Neural crest cell (in vitro differentiated cells): ENCODE measurements around the gene NUP93. TPM values are rescaled to one million over a fixed set of nuclear protein-coding genes. Genes with fewer than 3 reads are reported as not detected.
A peak's percentile ranks its signal among the peaks of the same experiment; 100 is the strongest.

ENCODE experiments used
- DNase-seq: peaks from one replicate; pipeline ENCODE4 v3.0.0; 2021; ENCODE audit warnings: low read depth, mixed read lengths, low spot score
- H3K27ac Mint-ChIP-seq: one replicate; pipeline ENCODE4 v1.8.0; 2021; ENCODE audit warnings: mild to moderate bottlenecking, mixed read lengths; ENCODE audit not compliant: unreplicated experiment
- H3K27me3 Mint-ChIP-seq: 2 replicates; pipeline ENCODE4 v1.8.0; 2021; ENCODE audit warnings: low read depth, mild to moderate bottlenecking, mixed read lengths
- H3K36me3 Mint-ChIP-seq: 2 replicates; pipeline ENCODE4 v1.8.0; 2021; ENCODE audit warnings: low read depth, mild to moderate bottlenecking, mixed read lengths
- H3K4me1 Mint-ChIP-seq: 2 replicates; pipeline ENCODE4 v1.8.0; 2021; ENCODE audit warnings: mixed read lengths
- H3K4me3 Mint-ChIP-seq: one replicate; pipeline ENCODE4 v1.8.0; 2021; ENCODE audit warnings: mild to moderate bottlenecking, mixed read lengths
- H3K9me3 Mint-ChIP-seq: 2 replicates; pipeline ENCODE4 v1.8.0; 2021; ENCODE audit warnings: mixed read lengths
- total RNA-seq: library from RNA; stranded (reverse); gene quantifications from 2 replicates; pipeline ENCODE4 v1.2.1, GENCODE V29; 2021
- TF ChIP-seq, protein P1 (sequence below): fragments of 200-600 bp; sonication (generic); conservative IDR thresholded peaks from 2 replicates; pipeline ENCODE4 v1.5.0; 2021; ENCODE audit warnings: antibody characterized with exemption, mild to moderate bottlenecking

The NUP93 gene
- total RNA-seq, 1 donor from 2014 or later: 152 TPM

DNA sequence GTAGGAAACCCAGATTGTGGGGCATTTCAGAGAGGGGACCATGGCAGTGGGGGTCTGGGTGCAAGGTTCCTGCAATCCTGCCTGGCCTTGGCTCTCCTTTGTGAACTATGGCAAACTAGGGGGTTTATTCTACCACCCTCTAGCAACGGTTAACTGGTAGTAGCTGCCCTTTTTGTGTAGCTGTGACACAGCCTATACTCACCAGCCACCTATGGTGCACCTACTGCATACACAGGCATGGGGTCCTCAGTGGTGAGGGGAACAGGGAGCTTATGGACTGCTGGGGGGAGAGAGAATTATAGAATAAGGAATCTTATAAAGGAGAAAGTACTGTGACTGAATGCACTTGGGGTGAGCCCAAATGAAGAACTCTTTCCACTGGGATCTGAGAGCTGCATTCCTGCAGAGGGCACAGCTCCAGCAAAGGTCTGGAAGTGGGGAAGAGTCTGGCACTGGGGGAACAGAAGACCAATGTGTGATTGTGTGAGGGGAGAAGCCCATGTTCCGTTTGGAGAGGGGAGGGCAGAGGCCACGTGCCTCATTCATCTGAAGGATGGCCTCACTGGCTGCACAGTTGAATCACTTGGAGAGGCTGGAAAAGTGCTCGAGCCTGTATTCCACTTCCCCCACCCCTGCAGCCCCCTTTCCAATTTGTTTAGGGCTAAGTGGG lies 45.5 kb upstream of the NUP93 start:
- Mint-ChIP-seq H3K9me3 (peaks cover 5% of the 10 kb centered on the region), H3K27me3 (peaks cover 6% of the 10 kb centered on the region), H3K27ac (no peak overlapping the region), H3K36me3 (no peaks in the 10 kb centered on the region), H3K4me1 (peaks cover 17% of the 10 kb centered on the region), H3K4me3 (peak overlapping the region; percentile 54)
- TF ChIP-seq, protein P1, sequence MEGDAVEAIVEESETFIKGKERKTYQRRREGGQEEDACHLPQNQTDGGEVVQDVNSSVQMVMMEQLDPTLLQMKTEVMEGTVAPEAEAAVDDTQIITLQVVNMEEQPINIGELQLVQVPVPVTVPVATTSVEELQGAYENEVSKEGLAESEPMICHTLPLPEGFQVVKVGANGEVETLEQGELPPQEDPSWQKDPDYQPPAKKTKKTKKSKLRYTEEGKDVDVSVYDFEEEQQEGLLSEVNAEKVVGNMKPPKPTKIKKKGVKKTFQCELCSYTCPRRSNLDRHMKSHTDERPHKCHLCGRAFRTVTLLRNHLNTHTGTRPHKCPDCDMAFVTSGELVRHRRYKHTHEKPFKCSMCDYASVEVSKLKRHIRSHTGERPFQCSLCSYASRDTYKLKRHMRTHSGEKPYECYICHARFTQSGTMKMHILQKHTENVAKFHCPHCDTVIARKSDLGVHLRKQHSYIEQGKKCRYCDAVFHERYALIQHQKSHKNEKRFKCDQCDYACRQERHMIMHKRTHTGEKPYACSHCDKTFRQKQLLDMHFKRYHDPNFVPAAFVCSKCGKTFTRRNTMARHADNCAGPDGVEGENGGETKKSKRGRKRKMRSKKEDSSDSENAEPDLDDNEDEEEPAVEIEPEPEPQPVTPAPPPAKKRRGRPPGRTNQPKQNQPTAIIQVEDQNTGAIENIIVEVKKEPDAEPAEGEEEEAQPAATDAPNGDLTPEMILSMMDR: no peak
- no peak for DNase-seq

DNA sequence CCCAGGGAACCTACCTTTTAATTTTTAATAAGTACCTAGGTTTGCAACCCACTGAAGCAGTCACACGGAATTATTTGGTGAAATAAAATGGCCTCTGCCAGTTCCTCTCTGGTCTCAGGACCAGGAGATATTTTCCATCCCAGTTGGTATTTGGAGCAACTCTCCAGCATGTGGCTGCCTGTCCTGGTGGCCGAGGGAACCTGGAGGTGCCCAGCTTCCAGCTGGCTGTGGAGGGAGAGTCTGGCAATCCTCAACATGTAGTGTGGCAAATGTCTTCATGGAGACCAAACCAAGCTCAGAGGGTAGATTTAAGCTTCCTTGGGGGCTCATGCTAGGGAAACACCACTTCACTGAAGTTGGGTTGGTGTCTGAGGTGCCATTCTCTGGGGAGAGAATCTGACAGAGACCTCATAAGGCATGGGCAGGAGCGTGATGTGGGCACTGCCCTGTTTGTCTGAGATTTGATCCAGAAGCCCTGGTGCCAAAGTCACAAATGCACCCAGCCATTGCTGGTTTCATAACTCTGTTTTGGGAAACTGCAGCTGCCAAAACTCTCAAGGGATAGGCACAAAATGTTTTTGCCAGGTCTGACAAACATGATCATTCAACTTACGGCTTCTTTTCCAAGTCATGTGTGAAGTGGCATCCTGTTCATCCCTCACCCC lies 44.9 kb upstream of the NUP93 start:
- Mint-ChIP-seq H3K9me3 (peaks cover 5% of the 10 kb centered on the region), H3K27ac (no peak overlapping the region), H3K4me1 (peaks cover 17% of the 10 kb centered on the region), H3K27me3 (peaks cover 6% of the 10 kb centered on the region), H3K36me3 (no peaks in the 10 kb centered on the region), H3K4me3 (no peak overlapping the region)
- TF ChIP-seq, protein P1: no peak
- no peak for DNase-seq

DNA sequence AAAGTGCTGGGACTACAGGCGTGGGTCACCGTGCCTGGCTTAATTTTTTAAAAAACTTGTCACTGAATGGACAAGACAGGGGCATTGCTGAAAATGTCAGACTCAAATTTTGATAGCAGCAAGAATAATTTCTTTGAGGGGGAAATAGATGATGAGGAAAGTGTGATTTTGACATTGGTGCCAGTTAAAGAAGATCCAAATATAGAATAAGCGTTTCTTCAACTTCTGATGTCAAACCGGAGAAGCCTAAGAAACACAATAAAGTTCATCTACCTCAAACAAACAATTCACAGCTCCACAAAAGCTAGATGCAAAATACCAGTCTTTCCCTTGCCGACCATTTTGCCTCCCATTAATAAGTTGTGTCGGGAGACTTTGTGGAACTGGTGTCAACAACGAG lies 43.2 kb upstream of the NUP93 start:
- Mint-ChIP-seq H3K27me3 (peaks cover 10% of the 10 kb centered on the region), H3K27ac (no peak overlapping the region), H3K4me3 (no peak overlapping the region), H3K36me3 (no peaks in the 10 kb centered on the region), H3K4me1 (peaks cover 6% of the 10 kb centered on the region), H3K9me3 (peaks cover 8% of the 10 kb centered on the region)
- no peak for DNase-seq
- TF ChIP-seq, protein P1: no peak

DNA sequence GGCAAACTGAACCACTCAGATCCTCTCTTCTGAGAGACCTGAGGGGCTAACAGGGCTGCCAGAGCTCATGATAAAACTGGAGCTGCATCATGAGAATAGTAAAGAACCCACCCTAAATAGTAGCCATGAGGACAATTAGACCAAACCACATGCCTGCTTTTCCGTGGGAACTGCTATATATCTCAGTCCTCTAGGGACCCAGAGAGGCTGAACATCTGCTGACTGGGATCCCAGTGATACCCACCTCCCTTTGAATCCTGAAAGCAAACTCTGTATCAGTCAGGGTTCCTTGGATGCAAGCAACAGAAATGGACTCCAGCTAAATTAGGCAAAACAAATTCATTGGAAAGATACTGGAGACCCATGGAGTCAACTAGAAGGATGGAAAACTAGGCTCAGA lies 41.2 kb upstream of the NUP93 start:
- H3K4me3 Mint-ChIP-seq: no peak overlapping the region
- H3K27ac Mint-ChIP-seq: no peak overlapping the region
- peaks cover 8% of the 10 kb centered on the region for H3K9me3 Mint-ChIP-seq
- H3K4me1 Mint-ChIP-seq: peaks cover 3% of the 10 kb centered on the region
- TF ChIP-seq, protein P1: no peak
- no peaks in the 10 kb centered on the region for H3K36me3 Mint-ChIP-seq
- peaks cover 9% of the 10 kb centered on the region for H3K27me3 Mint-ChIP-seq
- no peak for DNase-seq

DNA sequence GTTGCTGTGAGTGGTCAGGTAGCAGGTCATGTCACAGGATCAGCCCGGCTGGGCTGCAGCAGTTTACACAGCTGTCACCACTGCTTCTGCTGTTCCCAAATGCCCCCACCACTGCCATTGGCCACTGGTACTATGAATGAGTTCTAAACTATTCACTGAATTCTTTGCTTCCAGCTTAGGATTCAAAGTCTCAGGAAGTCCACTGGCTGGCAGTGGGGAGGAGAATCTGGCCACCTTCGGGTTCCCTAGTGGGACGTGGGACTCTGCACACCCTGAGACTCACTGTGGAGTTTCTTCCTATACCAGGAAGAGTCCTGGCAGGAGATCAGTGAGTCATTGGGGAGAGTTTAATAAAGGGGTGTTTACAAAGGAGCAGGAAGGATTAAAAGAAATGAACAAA lies 40.8 kb upstream of the NUP93 start:
- Mint-ChIP-seq H3K4me3 (no peak overlapping the region), H3K27me3 (peaks cover 9% of the 10 kb centered on the region), H3K36me3 (no peaks in the 10 kb centered on the region), H3K27ac (no peak overlapping the region), H3K4me1 (peaks cover 3% of the 10 kb centered on the region), H3K9me3 (peaks cover 8% of the 10 kb centered on the region)
- no peak for DNase-seq
- TF ChIP-seq, protein P1: no peak
